ENCODE results near the gene NPAS3. TPM values are rescaled to one million over a fixed set of nuclear protein-coding genes. Genes with fewer than 3 reads are reported as not detected.

Gene NPAS3
- total RNA-seq, 1 donor from 2014 or later: 1.6 TPM

DNA sequence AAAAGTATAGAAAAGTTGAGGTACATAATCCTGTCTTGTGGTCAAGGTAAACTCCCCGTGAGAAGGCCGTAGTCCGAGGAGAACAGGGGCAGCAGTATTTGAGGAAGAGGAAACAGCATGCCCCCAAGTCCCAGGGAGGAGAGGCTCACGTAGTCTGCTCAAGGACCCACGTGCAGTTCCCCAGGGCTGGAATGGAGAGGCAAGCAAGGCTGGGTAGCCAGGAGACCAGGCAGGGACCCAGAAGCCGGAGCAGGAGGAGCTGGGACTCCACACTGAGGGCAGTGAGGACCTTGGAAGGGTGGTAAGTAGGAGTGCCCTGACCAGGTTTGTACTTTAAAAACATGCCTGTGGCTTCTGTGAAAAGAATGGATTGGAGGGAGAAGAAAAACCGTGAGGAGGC lies 912.1 kb downstream of the NPAS3 start:
- H3K27me3 Mint-ChIP-seq (ENCODE audit: unreplicated experiment): peaks cover 2% of the 10 kb centered on the region
- H3K9me3 Mint-ChIP-seq (ENCODE audit: unreplicated experiment): no peaks in the 10 kb centered on the region
- no peak overlapping the region for H3K27ac Mint-ChIP-seq (ENCODE audit: unreplicated experiment)
- H3K4me3 Mint-ChIP-seq (ENCODE audit: unreplicated experiment): no peak overlapping the region
- H3K4me1 Mint-ChIP-seq (ENCODE audit: unreplicated experiment): peaks cover 21% of the 10 kb centered on the region
- no peaks in the 10 kb centered on the region for H3K36me3 Mint-ChIP-seq (ENCODE audit: low read depth, unreplicated experiment)
- DNase-seq (ENCODE audit: low spot score): no peak
- TF ChIP-seq, protein P1, sequence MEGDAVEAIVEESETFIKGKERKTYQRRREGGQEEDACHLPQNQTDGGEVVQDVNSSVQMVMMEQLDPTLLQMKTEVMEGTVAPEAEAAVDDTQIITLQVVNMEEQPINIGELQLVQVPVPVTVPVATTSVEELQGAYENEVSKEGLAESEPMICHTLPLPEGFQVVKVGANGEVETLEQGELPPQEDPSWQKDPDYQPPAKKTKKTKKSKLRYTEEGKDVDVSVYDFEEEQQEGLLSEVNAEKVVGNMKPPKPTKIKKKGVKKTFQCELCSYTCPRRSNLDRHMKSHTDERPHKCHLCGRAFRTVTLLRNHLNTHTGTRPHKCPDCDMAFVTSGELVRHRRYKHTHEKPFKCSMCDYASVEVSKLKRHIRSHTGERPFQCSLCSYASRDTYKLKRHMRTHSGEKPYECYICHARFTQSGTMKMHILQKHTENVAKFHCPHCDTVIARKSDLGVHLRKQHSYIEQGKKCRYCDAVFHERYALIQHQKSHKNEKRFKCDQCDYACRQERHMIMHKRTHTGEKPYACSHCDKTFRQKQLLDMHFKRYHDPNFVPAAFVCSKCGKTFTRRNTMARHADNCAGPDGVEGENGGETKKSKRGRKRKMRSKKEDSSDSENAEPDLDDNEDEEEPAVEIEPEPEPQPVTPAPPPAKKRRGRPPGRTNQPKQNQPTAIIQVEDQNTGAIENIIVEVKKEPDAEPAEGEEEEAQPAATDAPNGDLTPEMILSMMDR (IDR thresholded peaks at IDR 0.05; ENCODE audit: unreplicated experiment): no peak

- Mint-ChIP-seq H3K4me1 (ENCODE audit: unreplicated experiment) (peaks cover 21% of the 10 kb centered on the region), H3K27ac (ENCODE audit: unreplicated experiment) (no peak overlapping the region), H3K4me3 (ENCODE audit: unreplicated experiment) (no peak overlapping the region), H3K9me3 (ENCODE audit: unreplicated experiment) (no peaks in the 10 kb centered on the region), H3K36me3 (ENCODE audit: low read depth, unreplicated experiment) (no peaks in the 10 kb centered on the region), H3K27me3 (ENCODE audit: unreplicated experiment) (peaks cover 2% of the 10 kb centered on the region)
- TF ChIP-seq, protein P1 (IDR thresholded peaks at IDR 0.05; ENCODE audit: unreplicated experiment): no peak
- DNase-seq (ENCODE audit: low spot score): no peak
These were observed 912.7 kb downstream of the NPAS3 start for GRCh38 chr14:33851366-33851765.

DNA sequence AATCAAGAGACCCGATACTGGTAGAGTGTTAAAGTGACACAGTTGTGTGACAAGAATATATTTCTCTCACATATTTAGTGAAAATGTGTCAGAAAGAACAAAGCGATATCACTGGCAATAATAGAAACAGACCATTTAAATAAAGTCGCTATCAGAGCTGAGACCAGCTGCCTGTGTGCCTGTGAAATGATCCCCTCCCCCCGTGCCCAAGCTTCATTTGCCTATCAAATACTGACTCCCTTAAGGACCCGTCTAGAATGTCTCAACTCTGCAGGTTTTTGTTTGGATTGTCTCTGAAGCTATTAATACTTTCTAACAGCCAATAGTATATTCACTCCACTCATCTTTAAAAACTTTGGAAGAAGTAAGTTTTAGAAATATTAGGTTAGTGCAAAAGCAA lies 913.3 kb downstream of the NPAS3 start:
- no peak overlapping the region for H3K27ac Mint-ChIP-seq (ENCODE audit: unreplicated experiment)
- no peak overlapping the region for H3K4me3 Mint-ChIP-seq (ENCODE audit: unreplicated experiment)
- no peak for DNase-seq (ENCODE audit: low spot score)
- TF ChIP-seq, protein P1 (IDR thresholded peaks at IDR 0.05; ENCODE audit: unreplicated experiment): no peak
- H3K27me3 Mint-ChIP-seq (ENCODE audit: unreplicated experiment): peaks cover 2% of the 10 kb centered on the region
- no peaks in the 10 kb centered on the region for H3K36me3 Mint-ChIP-seq (ENCODE audit: low read depth, unreplicated experiment)
- no peaks in the 10 kb centered on the region for H3K9me3 Mint-ChIP-seq (ENCODE audit: unreplicated experiment)
- peaks cover 21% of the 10 kb centered on the region for H3K4me1 Mint-ChIP-seq (ENCODE audit: unreplicated experiment)
